Prostate gland (tissue), 2 donors: ENCODE results near the gene ATP6AP1.

Experiments
- POLR2AphosphoS5 ChIP-seq: sonication (generic); formaldehyde crosslinking; IDR thresholded peaks from one replicate; pipeline ENCODE4 v1.6.1; 2017; ENCODE audit warnings: antibody characterized with exemption
- TF ChIP-seq, protein P1 (sequence below), 4 experiments: fragments of 200-600 bp in 2 of 4; fragments of 450-650 bp in 2 of 4; sonication (generic) in 2 of 4; IDR thresholded peaks; 1 replicate in 3 of 4; 2 replicates in 1 of 4; pipeline ENCODE4 v1.5.1; 2016 to 2019; ENCODE audit warnings: antibody characterized with exemption in 4 of 4, mild to moderate bottlenecking in 2 of 4, moderate library complexity in 2 of 4

DNA sequence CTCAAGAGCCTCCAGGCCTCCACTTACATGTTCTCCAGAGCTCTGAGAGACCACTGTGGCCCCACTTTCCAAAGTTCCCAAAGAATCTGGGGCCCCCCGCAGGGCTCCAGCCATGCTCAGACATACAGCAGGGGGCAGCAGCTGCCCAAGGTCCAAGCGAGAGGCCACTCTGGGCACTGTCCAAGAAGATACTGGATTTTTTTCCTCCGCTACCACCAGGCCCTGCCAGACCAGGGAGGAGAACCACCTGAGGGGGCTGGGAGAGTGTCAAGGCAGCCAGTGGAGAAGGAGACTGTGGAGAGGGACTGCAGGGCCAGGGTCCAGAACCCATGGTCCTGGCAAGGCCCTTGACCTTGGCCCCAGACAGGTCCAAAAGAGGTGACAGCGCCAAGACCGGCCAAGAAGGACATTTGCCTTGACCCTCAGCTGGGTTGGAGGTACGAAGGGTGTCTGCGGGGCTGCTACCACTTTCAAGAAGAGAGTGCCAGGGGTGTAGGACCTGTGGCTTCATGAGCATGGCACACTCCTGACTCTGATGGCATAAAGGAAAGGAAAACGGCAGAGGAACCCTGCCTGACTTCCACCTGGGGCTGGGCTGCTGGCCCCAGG, 44.1 kb upstream of the ATP6AP1 start:
- TF ChIP-seq, protein P1, sequence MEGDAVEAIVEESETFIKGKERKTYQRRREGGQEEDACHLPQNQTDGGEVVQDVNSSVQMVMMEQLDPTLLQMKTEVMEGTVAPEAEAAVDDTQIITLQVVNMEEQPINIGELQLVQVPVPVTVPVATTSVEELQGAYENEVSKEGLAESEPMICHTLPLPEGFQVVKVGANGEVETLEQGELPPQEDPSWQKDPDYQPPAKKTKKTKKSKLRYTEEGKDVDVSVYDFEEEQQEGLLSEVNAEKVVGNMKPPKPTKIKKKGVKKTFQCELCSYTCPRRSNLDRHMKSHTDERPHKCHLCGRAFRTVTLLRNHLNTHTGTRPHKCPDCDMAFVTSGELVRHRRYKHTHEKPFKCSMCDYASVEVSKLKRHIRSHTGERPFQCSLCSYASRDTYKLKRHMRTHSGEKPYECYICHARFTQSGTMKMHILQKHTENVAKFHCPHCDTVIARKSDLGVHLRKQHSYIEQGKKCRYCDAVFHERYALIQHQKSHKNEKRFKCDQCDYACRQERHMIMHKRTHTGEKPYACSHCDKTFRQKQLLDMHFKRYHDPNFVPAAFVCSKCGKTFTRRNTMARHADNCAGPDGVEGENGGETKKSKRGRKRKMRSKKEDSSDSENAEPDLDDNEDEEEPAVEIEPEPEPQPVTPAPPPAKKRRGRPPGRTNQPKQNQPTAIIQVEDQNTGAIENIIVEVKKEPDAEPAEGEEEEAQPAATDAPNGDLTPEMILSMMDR (IDR thresholded peaks at IDR 0.05): peak in 2 of 4 experiments; percentile 10 to 36
- no peak for TF ChIP-seq POLR2AphosphoS5
